ENCODE results near the gene BSND.
"Not testable (repeated sequence)": the region's sequence is repeated elsewhere in the genome, so short reads cannot be mapped to it uniquely, and the experiment has no call there.

Gene BSND

GRCh38 chr1:55024163-55024562 lies 25.4 kb downstream of the BSND start:
- not testable (repeated sequence) for DNase-seq

DNA sequence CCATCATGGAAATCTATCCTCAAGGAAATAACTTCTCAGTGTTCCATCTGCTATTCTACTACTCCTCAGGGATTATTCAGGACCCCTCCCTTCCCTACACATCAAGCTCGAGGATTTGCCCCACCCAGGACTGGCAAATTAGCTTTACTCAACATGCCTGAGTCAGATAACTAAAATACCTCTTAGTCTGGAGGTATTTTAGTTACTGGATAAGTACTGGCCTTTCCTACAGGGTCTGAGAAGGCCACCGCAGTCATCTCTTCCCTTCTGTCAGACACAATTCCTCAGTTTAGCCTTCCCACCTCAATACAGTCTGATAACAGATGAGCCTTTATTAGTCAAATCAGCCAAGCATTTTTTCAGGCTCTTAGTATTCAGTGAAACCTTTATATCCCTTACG lies 27.9 kb downstream of the BSND start:
- not testable (repeated sequence) for DNase-seq

DNA sequence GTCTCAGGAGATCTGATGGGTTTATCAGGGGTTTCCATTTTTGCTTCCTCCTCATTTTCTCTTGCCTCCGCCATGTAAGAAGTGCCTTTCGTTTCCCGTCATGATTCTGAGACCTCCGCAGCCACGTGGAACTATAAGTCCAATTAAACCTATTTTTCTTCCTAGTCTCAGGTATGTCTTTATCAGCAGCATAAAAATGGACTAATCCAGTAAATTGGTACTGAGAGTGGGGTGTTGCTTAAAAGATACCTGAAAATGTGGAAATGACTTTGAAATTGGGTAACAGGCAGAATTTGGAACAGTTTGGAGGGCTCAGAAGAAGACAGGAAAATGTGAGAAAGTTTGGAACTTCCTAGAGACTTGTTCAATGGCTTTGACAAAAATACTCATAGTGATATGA lies 32.4 kb downstream of the BSND start:
- not testable (repeated sequence) for DNase-seq

- no peak for DNase-seq
Observed at GRCh38 chr1:55033265-55033614, 34.5 kb downstream of the BSND start.

DNA sequence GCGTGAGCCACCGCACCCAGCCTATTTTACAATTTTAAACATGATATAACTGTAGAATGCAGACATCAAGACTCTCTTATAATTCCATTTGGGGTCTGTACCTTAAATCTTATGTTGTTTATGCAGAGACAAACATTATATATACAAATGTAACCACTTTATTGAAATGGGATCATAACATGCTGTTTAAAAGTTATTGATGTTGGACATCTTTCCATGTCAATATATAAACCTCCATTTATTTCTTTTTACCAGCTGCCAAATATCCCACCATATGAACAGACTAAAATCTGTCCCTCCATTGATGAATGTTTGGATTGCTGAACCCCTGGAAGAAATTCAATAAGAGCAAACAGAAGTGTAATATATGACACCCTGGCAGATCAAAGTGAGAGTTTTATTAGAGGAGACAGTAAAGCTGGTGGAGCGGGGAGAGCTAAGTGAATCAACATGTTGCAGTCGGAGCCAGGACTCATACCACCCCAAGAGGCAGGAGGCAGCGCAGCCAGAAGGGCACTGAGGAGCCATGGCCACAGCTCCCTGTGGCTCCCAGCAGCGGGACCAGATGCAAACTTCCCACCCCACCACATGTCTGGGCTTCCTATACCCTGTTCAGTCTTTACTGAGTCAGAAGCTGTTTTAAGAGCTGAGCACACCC lies 35.9 kb downstream of the BSND start:
- no peak for DNase-seq

GRCh38 chr1:55035904-55036303 lies 37.2 kb downstream of the BSND start:
- DNase-seq: no peak

- DNase-seq: no peak
Observed at GRCh38 chr1:55037733-55038551, 39.2 kb downstream of the BSND start.

DNA sequence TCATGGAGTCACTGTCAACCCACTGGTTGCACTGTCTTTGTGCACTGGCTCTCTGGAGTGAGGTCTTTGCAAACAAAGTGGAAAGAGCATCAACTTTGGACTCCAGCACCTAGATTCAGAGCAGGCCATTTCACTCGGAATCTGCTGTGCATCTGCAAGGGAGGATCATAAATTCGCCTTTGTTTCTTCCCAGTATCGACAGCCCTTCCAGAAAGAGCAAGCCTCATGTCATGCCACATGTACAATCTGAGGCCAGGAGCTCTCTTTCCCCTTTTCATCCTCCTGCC lies 39.8 kb downstream of the BSND start:
- no peak for DNase-seq

DNA sequence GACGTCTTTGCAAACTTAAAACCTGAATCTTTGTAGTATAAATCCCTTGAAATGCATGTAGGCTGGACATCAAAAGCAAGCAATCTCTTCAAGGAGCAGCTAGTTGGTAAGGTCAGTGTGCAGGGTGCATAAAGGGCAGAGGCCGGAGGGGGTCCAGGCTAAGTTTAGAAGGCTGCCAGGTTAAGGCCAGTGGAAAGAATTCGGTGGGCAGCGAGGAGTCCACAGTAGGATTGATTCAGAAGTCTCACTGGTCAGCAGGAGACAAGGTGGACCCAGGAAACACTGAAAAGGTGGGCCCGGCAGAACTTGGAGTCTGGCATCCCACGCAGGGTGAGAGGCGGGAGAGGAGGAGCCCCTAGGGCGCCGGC lies 40.2 kb downstream of the BSND start:
- no peak for DNase-seq

DNA sequence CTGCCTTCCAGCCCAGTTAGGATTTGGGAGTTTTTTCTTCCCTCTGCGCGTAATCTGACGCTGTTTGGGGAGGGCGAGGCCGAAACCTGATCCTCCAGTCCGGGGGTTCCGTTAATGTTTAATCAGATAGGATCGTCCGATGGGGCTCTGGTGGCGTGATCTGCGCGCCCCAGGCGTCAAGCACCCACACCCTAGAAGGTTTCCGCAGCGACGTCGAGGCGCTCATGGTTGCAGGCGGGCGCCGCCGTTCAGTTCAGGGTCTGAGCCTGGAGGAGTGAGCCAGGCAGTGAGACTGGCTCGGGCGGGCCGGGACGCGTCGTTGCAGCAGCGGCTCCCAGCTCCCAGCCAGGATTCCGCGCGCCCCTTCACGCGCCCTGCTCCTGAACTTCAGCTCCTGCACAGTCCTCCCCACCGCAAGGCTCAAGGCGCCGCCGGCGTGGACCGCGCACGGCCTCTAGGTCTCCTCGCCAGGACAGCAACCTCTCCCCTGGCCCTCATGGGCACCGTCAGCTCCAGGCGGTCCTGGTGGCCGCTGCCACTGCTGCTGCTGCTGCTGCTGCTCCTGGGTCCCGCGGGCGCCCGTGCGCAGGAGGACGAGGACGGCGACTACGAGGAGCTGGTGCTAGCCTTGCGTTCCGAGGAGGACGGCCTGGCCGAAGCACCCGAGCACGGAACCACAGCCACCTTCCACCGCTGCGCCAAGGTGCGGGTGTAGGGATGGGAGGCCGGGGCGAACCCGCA lies 40.8 kb downstream of the BSND start, which contains the start of gene PCSK9:
Gene PCSK9 (plus strand): TSS at position 207 of the 741 bp plus-strand sequence. CDS start 290 bp downstream, at position 497.
- no peak for DNase-seq

DNA sequence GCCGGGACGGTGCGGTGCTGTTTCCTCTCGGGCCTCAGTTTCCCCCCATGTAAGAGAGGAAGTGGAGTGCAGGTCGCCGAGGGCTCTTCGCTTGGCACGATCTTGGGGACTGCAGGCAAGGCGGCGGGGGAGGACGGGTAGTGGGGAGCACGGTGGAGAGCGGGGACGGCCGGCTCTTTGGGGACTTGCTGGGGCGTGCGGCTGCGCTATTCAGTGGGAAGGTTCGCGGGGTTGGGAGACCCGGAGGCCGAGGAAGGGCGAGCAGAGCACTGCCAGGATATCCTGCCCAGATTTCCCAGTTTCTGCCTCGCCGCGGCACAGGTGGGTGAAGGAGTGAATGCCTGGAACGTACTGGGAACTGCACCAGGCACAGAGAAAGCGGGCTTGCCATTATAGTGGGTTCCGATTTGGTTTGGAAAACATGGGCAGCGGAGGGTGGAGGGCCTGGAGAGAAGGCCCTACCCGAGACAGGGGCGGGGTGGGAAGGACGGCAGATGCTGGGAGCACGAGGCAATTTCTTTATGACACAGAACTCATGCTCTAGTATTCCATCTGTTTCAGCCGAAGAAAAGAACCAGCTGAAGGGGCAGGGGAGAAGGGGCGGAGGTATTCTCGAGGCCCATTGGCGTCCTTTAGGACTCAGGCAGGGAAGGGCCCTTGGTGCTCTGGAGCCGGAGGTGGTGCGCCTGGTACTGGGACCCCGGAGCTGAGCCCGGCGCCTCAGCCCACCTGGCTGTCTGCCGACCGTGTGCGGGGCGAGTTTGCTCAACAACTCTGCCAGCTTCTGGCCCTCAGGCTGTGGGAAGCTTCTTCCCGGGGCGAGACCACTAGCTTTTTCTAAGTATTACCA lies 41.6 kb downstream of the BSND start:
- no peak for DNase-seq

DNA sequence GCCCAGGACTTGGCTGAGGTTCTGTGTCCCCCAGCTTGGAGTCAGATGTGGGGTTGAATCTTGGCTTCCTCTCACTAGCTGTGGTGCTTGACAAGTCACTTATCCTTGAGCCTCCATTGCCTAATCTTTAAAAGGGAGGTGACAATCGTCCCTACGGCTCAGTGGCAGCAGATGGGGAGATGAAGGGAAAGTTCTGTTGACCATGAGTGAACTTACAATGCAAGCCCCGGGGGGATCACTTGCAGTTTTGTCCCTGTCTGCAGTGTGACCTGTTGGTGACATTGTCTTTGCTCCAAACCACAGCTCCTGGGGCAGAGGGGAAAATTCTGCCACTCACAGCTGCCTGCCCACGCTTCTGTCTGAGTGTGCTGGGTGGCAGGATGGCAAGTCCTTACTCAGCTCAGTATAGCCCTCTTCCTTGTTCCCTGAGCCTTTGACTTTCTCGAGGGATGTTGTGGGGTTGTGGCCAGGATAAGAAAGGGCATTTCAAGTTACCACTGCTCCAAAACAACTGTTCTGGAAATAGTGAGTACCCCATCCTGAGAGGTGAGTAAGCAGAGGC lies 42.3 kb downstream of the BSND start:
- DNase-seq: no peak

- DNase-seq: no peak
Observed at GRCh38 chr1:55041613-55042012, 42.9 kb downstream of the BSND start.

- DNase-seq: no peak
Observed at GRCh38 chr1:55043011-55043410, 44.3 kb downstream of the BSND start.

DNA sequence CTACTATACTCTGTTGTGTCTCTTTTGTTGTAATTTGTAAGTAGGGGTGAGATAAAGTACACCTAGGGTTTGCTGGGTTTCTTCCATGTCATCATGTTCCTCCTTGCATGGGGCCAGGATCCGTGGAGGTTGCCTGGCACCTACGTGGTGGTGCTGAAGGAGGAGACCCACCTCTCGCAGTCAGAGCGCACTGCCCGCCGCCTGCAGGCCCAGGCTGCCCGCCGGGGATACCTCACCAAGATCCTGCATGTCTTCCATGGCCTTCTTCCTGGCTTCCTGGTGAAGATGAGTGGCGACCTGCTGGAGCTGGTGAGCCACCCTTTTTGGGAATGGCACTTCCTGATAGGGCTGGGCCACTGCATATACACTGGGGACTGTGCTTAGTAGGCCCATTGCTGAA lies 45.0 kb downstream of the BSND start:
- DNase-seq: no peak

- DNase-seq: no peak
Observed at GRCh38 chr1:55044617-55045397, 46.1 kb downstream of the BSND start.

GRCh38 chr1:55045430-55045829 lies 46.7 kb downstream of the BSND start:
- DNase-seq: no peak

GRCh38 chr1:55046871-55047270 lies 48.1 kb downstream of the BSND start:
- no peak for DNase-seq

- no peak for DNase-seq
Observed at GRCh38 chr1:55047611-55048010, 48.9 kb downstream of the BSND start.

DNA sequence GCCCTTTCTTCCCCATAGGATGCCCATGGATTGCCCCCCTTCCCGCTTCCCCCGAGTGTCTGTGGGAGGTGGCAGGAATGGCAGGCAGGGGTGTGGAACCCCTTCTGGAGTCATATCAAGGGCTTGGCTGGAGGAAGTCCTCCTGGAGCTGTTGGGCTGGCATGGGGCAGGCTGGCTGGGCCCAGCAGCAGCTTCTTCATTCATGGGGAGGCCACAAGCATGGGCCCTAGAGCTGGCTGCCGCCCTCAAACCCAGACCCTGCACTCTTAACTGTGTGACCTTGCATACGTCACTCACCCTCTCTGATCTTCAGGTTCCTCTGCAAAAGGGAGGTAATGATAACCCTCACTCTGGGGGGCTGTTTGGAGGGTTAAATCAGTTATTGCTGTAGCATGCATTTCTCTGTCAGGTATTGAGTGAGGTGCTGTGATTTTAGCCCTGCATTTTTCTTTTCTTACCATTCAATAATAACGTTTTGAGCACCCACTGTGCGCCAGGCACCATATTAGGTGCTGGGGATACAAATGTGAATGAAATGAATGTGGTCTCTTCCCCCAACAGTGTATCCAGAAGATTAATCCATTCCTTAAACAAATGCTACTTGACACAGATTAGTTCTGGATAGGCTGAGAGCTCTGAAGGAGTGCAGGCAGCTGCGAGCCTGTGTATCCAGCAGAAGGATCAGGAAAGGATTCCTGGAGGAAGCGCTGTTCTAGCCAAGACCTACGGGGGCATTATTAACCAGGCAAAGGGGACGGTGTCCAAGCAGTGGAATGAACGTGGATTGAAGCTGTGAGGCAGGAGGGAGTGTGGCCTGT lies 49.9 kb downstream of the BSND start:
- DNase-seq: no peak

Measured in SHP77 (cell line).